C4-2B (cell line): ENCODE results near the gene FOXO6.

ENCODE experiments used
- ZFX ChIP-seq: fragments of 450-650 bp; IDR thresholded peaks from 2 replicates; pipeline ENCODE4 v1.6.1; 2017
- TF ChIP-seq, protein P1 (sequence below): fragments of 450-650 bp; conservative IDR thresholded peaks from 2 replicates; pipeline ENCODE4 v1.5.1; 2017; ENCODE audit warnings: mild to moderate bottlenecking

DNA sequence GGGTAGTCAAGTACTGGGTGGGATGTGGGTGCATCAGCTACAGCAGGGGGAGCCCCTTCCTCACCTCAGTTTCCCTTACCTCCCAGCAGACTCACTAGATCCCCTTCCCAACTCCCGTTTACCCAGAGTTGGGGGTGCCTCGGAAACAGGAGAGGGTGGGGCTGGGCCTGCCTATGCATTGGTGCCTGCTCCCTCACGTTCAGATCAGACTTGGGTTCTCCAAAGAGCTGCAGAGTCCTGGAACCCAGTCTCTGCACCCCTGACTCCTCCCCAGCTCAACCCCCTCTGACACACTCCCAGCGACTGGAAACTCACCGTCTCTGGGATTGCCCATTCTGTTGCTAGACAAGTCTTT, 6.0 kb downstream of the FOXO6 start:
- TF ChIP-seq, protein P1, sequence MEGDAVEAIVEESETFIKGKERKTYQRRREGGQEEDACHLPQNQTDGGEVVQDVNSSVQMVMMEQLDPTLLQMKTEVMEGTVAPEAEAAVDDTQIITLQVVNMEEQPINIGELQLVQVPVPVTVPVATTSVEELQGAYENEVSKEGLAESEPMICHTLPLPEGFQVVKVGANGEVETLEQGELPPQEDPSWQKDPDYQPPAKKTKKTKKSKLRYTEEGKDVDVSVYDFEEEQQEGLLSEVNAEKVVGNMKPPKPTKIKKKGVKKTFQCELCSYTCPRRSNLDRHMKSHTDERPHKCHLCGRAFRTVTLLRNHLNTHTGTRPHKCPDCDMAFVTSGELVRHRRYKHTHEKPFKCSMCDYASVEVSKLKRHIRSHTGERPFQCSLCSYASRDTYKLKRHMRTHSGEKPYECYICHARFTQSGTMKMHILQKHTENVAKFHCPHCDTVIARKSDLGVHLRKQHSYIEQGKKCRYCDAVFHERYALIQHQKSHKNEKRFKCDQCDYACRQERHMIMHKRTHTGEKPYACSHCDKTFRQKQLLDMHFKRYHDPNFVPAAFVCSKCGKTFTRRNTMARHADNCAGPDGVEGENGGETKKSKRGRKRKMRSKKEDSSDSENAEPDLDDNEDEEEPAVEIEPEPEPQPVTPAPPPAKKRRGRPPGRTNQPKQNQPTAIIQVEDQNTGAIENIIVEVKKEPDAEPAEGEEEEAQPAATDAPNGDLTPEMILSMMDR, result no peak
- TF ChIP-seq ZFX, result no peak
